Measurements from ENCODE around the gene CCDC172.

DNA sequence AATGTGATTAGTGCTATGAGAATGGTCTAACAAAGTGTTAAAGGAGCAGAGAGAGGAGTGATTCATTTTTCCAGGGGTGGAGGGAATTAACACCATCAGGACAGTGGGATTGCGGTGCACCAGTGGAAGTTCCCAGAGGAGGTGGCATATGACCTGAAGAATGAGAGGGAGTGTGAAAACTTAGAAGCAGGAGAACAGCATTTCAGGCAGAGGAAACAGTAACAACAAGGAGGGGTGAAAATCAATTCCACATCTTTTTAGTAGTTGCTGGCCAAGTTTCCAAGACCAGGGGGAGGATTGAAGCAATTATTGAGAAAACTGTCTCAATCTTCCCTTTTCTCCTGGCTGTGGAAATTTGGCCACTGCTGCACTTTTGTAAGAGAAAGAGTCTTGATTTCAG, 23.7 kb upstream of the CCDC172 start:
- TF ChIP-seq, protein P1, sequence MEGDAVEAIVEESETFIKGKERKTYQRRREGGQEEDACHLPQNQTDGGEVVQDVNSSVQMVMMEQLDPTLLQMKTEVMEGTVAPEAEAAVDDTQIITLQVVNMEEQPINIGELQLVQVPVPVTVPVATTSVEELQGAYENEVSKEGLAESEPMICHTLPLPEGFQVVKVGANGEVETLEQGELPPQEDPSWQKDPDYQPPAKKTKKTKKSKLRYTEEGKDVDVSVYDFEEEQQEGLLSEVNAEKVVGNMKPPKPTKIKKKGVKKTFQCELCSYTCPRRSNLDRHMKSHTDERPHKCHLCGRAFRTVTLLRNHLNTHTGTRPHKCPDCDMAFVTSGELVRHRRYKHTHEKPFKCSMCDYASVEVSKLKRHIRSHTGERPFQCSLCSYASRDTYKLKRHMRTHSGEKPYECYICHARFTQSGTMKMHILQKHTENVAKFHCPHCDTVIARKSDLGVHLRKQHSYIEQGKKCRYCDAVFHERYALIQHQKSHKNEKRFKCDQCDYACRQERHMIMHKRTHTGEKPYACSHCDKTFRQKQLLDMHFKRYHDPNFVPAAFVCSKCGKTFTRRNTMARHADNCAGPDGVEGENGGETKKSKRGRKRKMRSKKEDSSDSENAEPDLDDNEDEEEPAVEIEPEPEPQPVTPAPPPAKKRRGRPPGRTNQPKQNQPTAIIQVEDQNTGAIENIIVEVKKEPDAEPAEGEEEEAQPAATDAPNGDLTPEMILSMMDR (IDR thresholded peaks at IDR 0.05), result no peak
- TF ChIP-seq POLR2A (IDR thresholded peaks at IDR 0.05), result no peak

Measured in testis (tissue), 2 donors.